ENCODE data around the gene TRMT1L. TPM values are rescaled to one million over a fixed set of nuclear protein-coding genes. Genes with fewer than 3 reads are reported as not detected.

Gene TRMT1L
- total and polyA plus RNA-seq, 2 of the 8 experiments (the other 6 are each of a cell fraction or from before 2014, with no cell fraction given): 13.8 to 22.3 TPM

DNA sequence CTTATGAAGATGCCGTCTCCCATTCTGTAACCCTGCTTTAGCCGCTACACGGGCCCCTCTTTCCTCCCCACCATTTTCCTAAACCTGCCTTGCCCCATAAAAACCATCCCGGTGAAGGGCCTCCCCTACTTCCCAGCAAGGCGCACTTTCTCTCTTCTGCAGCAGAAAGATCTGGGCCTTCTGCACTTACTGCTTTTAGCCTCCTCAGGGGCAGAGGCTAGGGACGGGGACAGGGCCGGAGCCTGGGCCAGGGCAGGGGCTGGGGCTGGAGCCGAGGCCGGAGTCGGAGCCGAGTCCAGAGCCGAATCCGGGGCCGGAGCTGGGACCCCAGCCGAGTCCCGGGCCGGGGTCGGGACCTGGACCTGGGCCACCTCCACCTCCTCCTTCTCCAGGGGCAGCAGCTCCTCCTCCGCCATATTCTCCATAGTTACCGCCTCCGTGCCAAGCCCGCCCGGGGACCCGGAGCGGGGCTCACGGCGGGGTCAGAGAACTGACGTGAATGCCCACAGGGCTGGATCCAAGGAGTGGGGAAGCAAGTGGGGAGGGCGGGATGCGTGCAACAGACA, 382 bp downstream of the TRMT1L start:
- Histone ChIP-seq H4K91ac (replicated peaks; ENCODE audit: insufficient read length, low read length) (peak overlapping the region; percentile 61), H2BK5ac (ENCODE audit: low read depth, low read length) (peak overlapping the region; percentile 95), H3K4me3 (ENCODE audit: extremely low read depth in 1 of 4, insufficient read depth in 2 of 4, low read depth in 3 of 4, low read length in 4 of 4) (peak overlapping the region; percentile 85 to 97 (median 87)), H3K79me2 (ENCODE audit: control insufficient read depth in 1 of 2, insufficient read depth in 2 of 2, low read length in 2 of 2) (peaks cover 0 to 13% of the 10 kb centered on the region in 2 experiments; a peak in 2 of 4 replicates), H2BK120ac (replicated peaks; ENCODE audit: low read depth, low read length) (no peak overlapping the region), H4K5ac (ENCODE audit: insufficient read length, low read depth, low read length) (peak overlapping the region; percentile 99), H3K79me1 (ENCODE audit: low read depth, low read length) (no peaks in the 10 kb centered on the region), H2BK20ac (ENCODE audit: low read length) (no peak overlapping the region), H4K20me1 (replicated peaks in 1 of 2; ENCODE audit: control insufficient read depth in 1 of 2, insufficient read depth in 2 of 2, low read length in 2 of 2) (no peaks in the 10 kb centered on the region), H3K4ac (replicated peaks; ENCODE audit: insufficient read length, low read depth, low read length) (peak overlapping the region; percentile 33), H4K8ac (ENCODE audit: extremely low read depth, insufficient read depth, low read length) (peak overlapping the region; percentile 98; the same call in 1 of the 2 replicates), H2BK15ac (ENCODE audit: low read length) (no peak overlapping the region), H3K18ac (ENCODE audit: extremely low read depth, low read length) (peak overlapping the region; percentile 99), H3K36me3 (ENCODE audit: control insufficient read depth in 2 of 4, insufficient read depth in 4 of 4, low read length in 3 of 4) (peaks cover 0 to 2% (median 0%) of the 10 kb centered on the region in 4 experiments; a peak in 1 of 8 replicates), H3K14ac (ENCODE audit: insufficient read length) (no peak overlapping the region), H3K56ac (replicated peaks; ENCODE audit: insufficient read length, low read depth, low read length) (peak overlapping the region; percentile 70), H2AFZ (ENCODE audit: low read length) (peak overlapping the region; percentile 68), H3K27ac (ENCODE audit: low read depth, low read length) (peak overlapping the region; percentile 92), H3K23ac (ENCODE audit: insufficient read length) (no peak overlapping the region), H3K4me1 (replicated peaks in 1 of 4; ENCODE audit: control insufficient read depth in 3 of 4, insufficient read depth in 4 of 4, low read length in 3 of 4) (no peaks in the 10 kb centered on the region; a peak in 3 of 7 replicates), H2AK5ac (ENCODE audit: low read depth, low read length) (no peak overlapping the region), H3K27me3 (replicated peaks in 1 of 4; ENCODE audit: control insufficient read depth in 3 of 4, extremely low read depth in 1 of 4, insufficient read depth in 3 of 4, low read length in 3 of 4) (no peaks in the 10 kb centered on the region), H3K23me2 (ENCODE audit: low read depth, low read length) (peaks cover 13% of the 10 kb centered on the region), H3K9ac (replicated peaks in 1 of 4; ENCODE audit: extremely low read depth in 1 of 4, low read depth in 3 of 4, low read length in 3 of 4) (peak overlapping the region; percentile 89 to 98 (median 92)), H2BK12ac (ENCODE audit: low read depth, low read length) (no peak overlapping the region), H3K4me2 (ENCODE audit: insufficient read depth in 1 of 2, low read depth in 2 of 2, low read length in 2 of 2) (peak overlapping the region; percentile 74 to 75), H3K9me3 (ENCODE audit: insufficient read depth in 2 of 2, low read depth in 1 of 2, low read length in 1 of 2) (no peaks in the 10 kb centered on the region)
- DNase-seq (ENCODE audit: low read depth in 1 of 2, low spot score in 2 of 2) (no peak), FAIRE-seq (no peak)
- CTCF ChIA-PET (ENCODE audit: partially characterized antibody): interaction anchor here (2.3 to 8.0 kb wide), 2 partner anchors 13 to 112 kb away, joined by 7 to 60 read pairs; no protein-coding TSS in a partner anchor
- TF ChIP-seq RNF2 (IDR thresholded peaks at IDR 0.05; ENCODE audit: borderline replicate concordance, low read depth, low read length, missing control alignments, poor library complexity, severe bottlenecking) (no peak), GABPA (IDR thresholded peaks at IDR 0.05; ENCODE audit: borderline replicate concordance, insufficient read depth, low read length) (no peak), SP1 (IDR thresholded peaks at IDR 0.05; ENCODE audit: low read depth, low read length) (no peak), YY1 (IDR thresholded peaks at IDR 0.05; ENCODE audit: low read depth, low read length) (peak; percentile 79), SIN3A (conservative IDR thresholded peaks at IDR 0.05 in 1 of 2, IDR thresholded peaks at IDR 0.05 in 1 of 2; ENCODE audit: low read depth in 1 of 2, low read length in 2 of 2) (0 out of 4 replicates have a peak, but pooled peaks of 1 of the 2 experiments have one; percentile 42), KDM4A (IDR thresholded peaks at IDR 0.05; ENCODE audit: low read depth, low read length, severe bottlenecking) (peak; percentile 36), PHF8 (conservative IDR thresholded peaks at IDR 0.05; ENCODE audit: low read depth, low read length) (peak; percentile 94), ASH2L (IDR thresholded peaks at IDR 0.05; ENCODE audit: low read length) (peak; percentile 95)
- POLR2A ChIA-PET (ENCODE audit: partially characterized antibody): interaction anchor here (0.8 to 2.1 kb wide), 4 partner anchors 13 to 182 kb away, joined by 3 to 16 read pairs (median 6); partner anchors contain the start of genes NIBAN1 and RNF2
- WGBS, 2 experiments (ENCODE audit: extremely low coverage in 1 of 2, insufficient coverage in 1 of 2, insufficient read length in 1 of 2, insufficient replicate concordance in 2 of 2, low coverage in 1 of 2, low lambda C conversion rate in 2 of 2, missing lambda C conversion rate in 1 of 2): 1% methylated on average over 19 of the region's 30 CpGs; no CpG with 5 or more reads in 1 of the 2 experiments

Data from H1 (cell line).